Activated naive CD8-positive, alpha-beta T cell treated with anti-CD3 and anti-CD28 coated beads, Interleukin-2, amount 50 U/mL, for 24 hours (primary cell): ENCODE results near the gene ANKRD34A.

Experiments used
- ATAC-seq: fragments of 150-1000 bp; cut with Tn5 transposase; one replicate; pipeline ENCODE4 v1.10.0; 2021
- DNase-seq: peaks from one replicate; pipeline ENCODE4 v3.0.0; 2021
- H3K27ac Mint-ChIP-seq: one replicate; pipeline ENCODE4 v1.8.0; 2021; ENCODE audit warnings: mild to moderate bottlenecking, mixed read lengths
- H3K27me3 Mint-ChIP-seq: one replicate; pipeline ENCODE4 v1.8.0; 2021; ENCODE audit warnings: mixed read lengths
- H3K36me3 Mint-ChIP-seq: one replicate; pipeline ENCODE4 v1.8.0; 2021; ENCODE audit warnings: low read depth, mixed read lengths
- H3K4me1 Mint-ChIP-seq: one replicate; pipeline ENCODE4 v1.8.0; 2021; ENCODE audit warnings: mixed read lengths
- H3K4me3 Mint-ChIP-seq: one replicate; pipeline ENCODE4 v1.8.0; 2021; ENCODE audit warnings: mild to moderate bottlenecking, moderate library complexity, mixed read lengths
- H3K9me3 Mint-ChIP-seq: one replicate; pipeline ENCODE4 v1.8.0; 2021; ENCODE audit warnings: mixed read lengths

Gene ANKRD34A

GRCh38 chr1:145983206-145983675, 18.9 kb upstream of the ANKRD34A start:
- H3K36me3 Mint-ChIP-seq, result no peaks in the 10 kb centered on the region
- H3K27ac Mint-ChIP-seq, result no peak overlapping the region
- no peak for DNase-seq
- peaks cover 29% of the 10 kb centered on the region for H3K4me1 Mint-ChIP-seq
- ATAC-seq, result no peak
- H3K27me3 Mint-ChIP-seq, result no peaks in the 10 kb centered on the region
- no peak overlapping the region for H3K4me3 Mint-ChIP-seq
- H3K9me3 Mint-ChIP-seq, result no peaks in the 10 kb centered on the region

- ATAC-seq (no peak), DNase-seq (no peak)
- Mint-ChIP-seq H3K27ac (no peak overlapping the region), H3K9me3 (no peaks in the 10 kb centered on the region), H3K27me3 (no peaks in the 10 kb centered on the region), H3K36me3 (no peaks in the 10 kb centered on the region), H3K4me1 (peaks cover 21% of the 10 kb centered on the region), H3K4me3 (no peak overlapping the region)
Measured at GRCh38 chr1:145982010-145982723, 17.8 kb upstream of the ANKRD34A start.

DNA sequence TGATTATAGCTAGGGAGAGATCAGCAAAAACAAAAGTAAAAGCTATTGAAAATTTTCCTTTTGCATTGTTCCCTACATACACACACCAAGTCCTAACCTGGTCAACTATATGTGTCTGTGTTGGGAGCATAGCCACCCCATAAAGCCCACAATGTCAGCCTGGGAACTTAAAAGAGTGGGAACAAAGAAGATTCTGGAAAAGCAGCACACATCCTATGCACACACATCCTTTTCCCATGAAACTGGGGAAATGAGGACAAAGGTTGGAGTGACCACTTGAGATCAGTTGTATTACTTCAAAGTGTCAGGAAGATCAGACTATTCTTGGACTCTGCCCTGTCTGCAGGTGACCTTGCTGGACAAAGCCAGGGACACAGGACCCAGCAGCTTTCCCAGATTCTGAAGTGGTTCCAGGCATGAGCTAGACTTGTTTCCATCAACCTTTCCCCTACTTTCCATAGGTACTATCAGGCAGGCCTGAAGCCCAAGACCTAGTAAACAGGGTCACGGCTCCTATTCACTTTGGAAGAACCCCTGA, 16.2 kb upstream of the ANKRD34A start:
- H3K36me3 Mint-ChIP-seq, result no peaks in the 10 kb centered on the region
- no peak overlapping the region for H3K27ac Mint-ChIP-seq
- H3K4me3 Mint-ChIP-seq, result no peak overlapping the region

GRCh38 chr1:145979746-145980456, 15.5 kb upstream of the ANKRD34A start:
- no peak for ATAC-seq
- Mint-ChIP-seq H3K36me3 (no peaks in the 10 kb centered on the region), H3K27me3 (no peaks in the 10 kb centered on the region), H3K9me3 (no peaks in the 10 kb centered on the region), H3K4me1 (peaks cover 8% of the 10 kb centered on the region), H3K27ac (no peak overlapping the region), H3K4me3 (no peak overlapping the region)
- DNase-seq, result no peak

More for the DNA sequence above, 16.2 kb upstream of the ANKRD34A start:
- H3K4me1 Mint-ChIP-seq, result peaks cover 14% of the 10 kb centered on the region
- DNase-seq (no peak), ATAC-seq (no peak)
- no peaks in the 10 kb centered on the region for H3K9me3 Mint-ChIP-seq
- no peaks in the 10 kb centered on the region for H3K27me3 Mint-ChIP-seq

GRCh38 chr1:145978854-145979745, 14.7 kb upstream of the ANKRD34A start:
- peaks cover 8% of the 10 kb centered on the region for H3K4me1 Mint-ChIP-seq
- H3K27ac Mint-ChIP-seq, result no peak overlapping the region
- DNase-seq (peak; percentile 80), ATAC-seq (peak; percentile 94)
- H3K9me3 Mint-ChIP-seq, result no peaks in the 10 kb centered on the region
- H3K4me3 Mint-ChIP-seq, result no peak overlapping the region
- H3K36me3 Mint-ChIP-seq, result no peaks in the 10 kb centered on the region
- H3K27me3 Mint-ChIP-seq, result no peaks in the 10 kb centered on the region

DNA sequence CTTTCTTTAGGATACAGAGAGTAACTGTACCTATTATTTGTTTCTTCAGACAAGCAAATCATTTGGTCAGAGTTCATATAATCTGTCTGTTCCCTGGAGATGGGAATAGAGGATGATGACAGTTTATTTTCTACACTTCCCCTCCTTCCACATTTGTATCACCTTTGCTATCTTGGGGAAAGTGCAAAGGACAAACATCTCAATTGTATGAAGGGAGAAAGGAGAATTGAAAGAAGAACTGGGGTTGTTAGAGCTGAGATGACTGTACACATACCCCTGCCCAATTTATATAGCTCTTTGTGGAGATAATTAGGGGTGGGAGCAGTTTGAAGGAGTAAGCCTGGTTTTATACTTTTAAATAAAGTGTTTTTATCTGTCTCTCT, 14.1 kb upstream of the ANKRD34A start:
- H3K27me3 Mint-ChIP-seq, result no peaks in the 10 kb centered on the region
- H3K4me3 Mint-ChIP-seq, result no peak overlapping the region
- H3K36me3 Mint-ChIP-seq, result no peaks in the 10 kb centered on the region
- no peaks in the 10 kb centered on the region for H3K9me3 Mint-ChIP-seq
- no peak overlapping the region for H3K27ac Mint-ChIP-seq
- DNase-seq, result no peak
- peaks cover 12% of the 10 kb centered on the region for H3K4me1 Mint-ChIP-seq
- no peak for ATAC-seq

GRCh38 chr1:145977486-145978470, 13.4 kb upstream of the ANKRD34A start:
- Mint-ChIP-seq H3K27me3 (no peaks in the 10 kb centered on the region), H3K36me3 (no peaks in the 10 kb centered on the region), H3K27ac (no peak overlapping the region), H3K4me1 (peaks cover 18% of the 10 kb centered on the region), H3K4me3 (no peak overlapping the region), H3K9me3 (no peaks in the 10 kb centered on the region)
- peak; percentile 42 for ATAC-seq
- DNase-seq, result peak; percentile 69

DNA sequence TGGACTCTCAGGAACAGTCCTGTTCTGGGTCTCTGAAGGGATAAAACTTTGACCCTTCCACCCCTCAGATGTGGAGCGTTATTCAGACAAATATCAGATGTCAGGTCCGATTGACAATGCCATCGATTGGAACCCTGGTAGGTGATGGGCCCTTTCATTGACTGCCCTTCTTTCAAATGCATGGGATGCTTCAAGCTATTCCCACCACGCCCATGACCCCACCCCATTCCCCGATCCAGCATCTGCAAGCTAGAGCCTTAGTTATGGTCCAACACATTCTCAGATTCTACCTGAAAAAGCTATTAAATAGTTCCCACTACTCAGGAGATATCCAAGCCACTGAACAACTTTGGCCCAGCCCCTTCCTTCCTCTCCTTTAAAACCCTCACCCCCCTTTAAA, 12.6 kb upstream of the ANKRD34A start:
- Mint-ChIP-seq H3K4me3 (no peak overlapping the region), H3K27me3 (no peaks in the 10 kb centered on the region), H3K9me3 (no peaks in the 10 kb centered on the region), H3K4me1 (peaks cover 18% of the 10 kb centered on the region), H3K36me3 (no peaks in the 10 kb centered on the region), H3K27ac (no peak overlapping the region)
- DNase-seq, result no peak
- no peak for ATAC-seq

- Mint-ChIP-seq H3K27ac (no peak overlapping the region), H3K4me3 (no peak overlapping the region), H3K36me3 (no peaks in the 10 kb centered on the region), H3K27me3 (no peaks in the 10 kb centered on the region), H3K4me1 (peaks cover 18% of the 10 kb centered on the region), H3K9me3 (no peaks in the 10 kb centered on the region)
- DNase-seq, result no peak
- no peak for ATAC-seq
Measured at GRCh38 chr1:145975216-145975615, 10.8 kb upstream of the ANKRD34A start.

DNA sequence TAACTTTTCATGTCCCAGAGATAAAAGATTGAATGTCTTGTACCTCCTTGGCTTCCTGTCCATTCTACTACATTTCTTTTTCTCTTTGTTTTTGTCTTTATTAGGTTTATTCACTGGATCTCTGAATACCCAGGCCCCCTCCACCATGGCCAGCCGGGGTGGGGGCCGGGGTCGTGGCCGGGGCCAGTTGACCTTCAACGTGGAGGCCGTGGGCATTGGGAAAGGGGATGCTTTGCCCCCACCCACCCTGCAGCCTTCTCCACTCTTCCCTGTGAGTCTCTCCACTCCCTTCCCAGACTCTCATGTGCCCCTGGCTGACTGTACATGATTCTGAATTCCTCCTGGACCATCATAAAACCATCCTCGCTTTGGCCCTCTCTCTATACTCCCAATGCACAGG, 10.3 kb upstream of the ANKRD34A start:
- Mint-ChIP-seq H3K9me3 (no peaks in the 10 kb centered on the region), H3K27me3 (no peaks in the 10 kb centered on the region), H3K27ac (peak overlapping the region; percentile 12), H3K4me1 (peaks cover 18% of the 10 kb centered on the region), H3K36me3 (no peaks in the 10 kb centered on the region), H3K4me3 (no peak overlapping the region)
- ATAC-seq (no peak), DNase-seq (no peak)

DNA sequence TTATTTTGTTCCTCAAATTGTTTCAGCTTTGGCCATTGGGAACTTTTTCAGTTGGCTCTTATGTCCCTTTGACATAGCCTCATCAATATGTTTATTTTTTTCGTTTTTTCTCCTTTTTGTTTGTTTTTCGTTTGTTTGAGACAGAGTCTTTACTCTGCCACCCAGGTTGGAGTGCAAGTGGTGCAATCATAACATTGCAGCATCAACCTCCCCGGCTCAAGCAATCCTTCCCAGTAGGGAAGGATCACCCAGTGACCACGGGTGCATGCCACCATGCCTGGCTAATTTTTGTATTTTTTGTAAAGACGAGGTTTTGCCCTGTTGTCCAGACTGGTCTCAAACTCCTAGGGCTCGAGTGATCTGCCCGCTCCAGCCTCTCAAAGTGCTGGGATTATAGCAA, 8.2 kb upstream of the ANKRD34A start:
- DNase-seq (no peak), ATAC-seq (no peak)
- Mint-ChIP-seq H3K4me3 (no peak overlapping the region), H3K27ac (peak overlapping the region; percentile 2), H3K9me3 (peaks cover 5% of the 10 kb centered on the region), H3K27me3 (no peaks in the 10 kb centered on the region), H3K36me3 (peaks cover 5% of the 10 kb centered on the region), H3K4me1 (peaks cover 18% of the 10 kb centered on the region)

DNA sequence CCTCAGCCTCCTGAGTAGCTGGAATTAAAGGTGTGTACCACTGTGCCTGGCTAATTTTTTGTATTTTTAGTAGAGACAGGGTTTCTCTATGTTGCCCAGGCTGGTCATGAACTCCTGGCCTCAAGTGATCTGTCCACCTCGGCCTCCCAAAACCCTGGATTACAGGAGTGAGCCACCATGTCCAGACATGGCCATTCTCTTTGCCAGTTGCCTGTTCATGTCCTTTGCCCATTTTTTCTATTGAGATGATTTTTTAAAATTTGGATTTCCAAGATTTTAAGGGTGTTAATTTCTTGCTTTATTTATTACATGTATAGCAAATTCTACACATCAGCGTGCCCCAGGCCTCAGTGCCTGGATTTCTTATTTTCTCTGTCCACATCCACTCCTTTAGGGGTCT, 2.9 kb upstream of the ANKRD34A start:
- H3K27ac Mint-ChIP-seq, result no peak overlapping the region
- no peak overlapping the region for H3K4me3 Mint-ChIP-seq
- peaks cover 9% of the 10 kb centered on the region for H3K36me3 Mint-ChIP-seq
- H3K4me1 Mint-ChIP-seq, result peaks cover 26% of the 10 kb centered on the region
- H3K9me3 Mint-ChIP-seq, result peaks cover 8% of the 10 kb centered on the region
- no peak for ATAC-seq
- DNase-seq, result no peak
- no peaks in the 10 kb centered on the region for H3K27me3 Mint-ChIP-seq

DNA sequence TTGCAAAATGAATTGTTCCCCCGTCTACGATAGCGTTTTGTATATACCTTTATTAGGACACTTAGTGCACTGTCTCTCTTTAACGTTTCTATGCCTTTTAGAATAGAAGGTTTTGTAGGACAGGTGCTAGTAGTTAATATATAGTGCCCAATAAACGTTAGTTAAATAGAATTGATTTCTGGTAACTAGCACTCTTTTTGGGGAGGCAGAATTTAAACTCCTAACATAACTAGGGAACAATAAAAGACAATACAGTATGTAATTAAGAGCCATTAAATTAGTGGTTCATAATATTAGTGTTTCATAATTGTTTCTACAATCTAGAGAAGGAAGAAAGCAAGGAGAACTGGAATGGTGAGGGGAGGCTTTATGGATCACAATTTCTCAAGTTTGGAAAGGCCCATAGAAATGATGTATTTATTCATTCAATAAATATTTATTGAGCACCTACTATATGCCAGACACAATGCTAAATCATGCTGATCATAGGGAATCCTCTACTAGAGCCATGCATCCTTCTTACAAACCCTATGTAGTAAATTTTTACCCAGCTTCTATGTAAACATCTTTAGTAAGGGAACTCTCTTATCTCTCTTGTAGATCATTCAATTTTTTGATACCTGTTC, 857 bp upstream of the ANKRD34A start:
- DNase-seq (no peak), ATAC-seq (no peak)
- Mint-ChIP-seq H3K27ac (peak overlapping the region; percentile 96), H3K36me3 (peaks cover 15% of the 10 kb centered on the region), H3K9me3 (peaks cover 8% of the 10 kb centered on the region), H3K4me1 (peaks cover 31% of the 10 kb centered on the region), H3K27me3 (no peaks in the 10 kb centered on the region), H3K4me3 (peak overlapping the region; percentile 96)
